GM12801 (cell line): Measurements from ENCODE around the gene GATAD1.
A peak's percentile ranks its signal among the peaks of the same experiment; 100 is the strongest.

Source experiments
- CTCF ChIP-seq: IDR thresholded peaks from one replicate; pipeline ENCODE4 v1.5.1; 2011; ENCODE audit warnings: control low read depth; ENCODE audit not compliant: insufficient read length; ENCODE audit errors: extremely low read depth

GATAD1 gene

GRCh38 chr7:92446869-92447344 lies 375 bp upstream of the GATAD1 start:
- TF ChIP-seq CTCF, result no peak

GRCh38 chr7:92448205-92448747 lies 994 bp downstream of the GATAD1 start:
- no peak for TF ChIP-seq CTCF

GRCh38 chr7:92451645-92452044 lies 4.4 kb downstream of the GATAD1 start:
- no peak for TF ChIP-seq CTCF

- no peak for TF ChIP-seq CTCF
These were observed 9.0 kb downstream of the GATAD1 start for GRCh38 chr7:92456236-92456635.

- no peak for TF ChIP-seq CTCF
These were observed 12.8 kb downstream of the GATAD1 start for GRCh38 chr7:92460109-92460508.

- TF ChIP-seq CTCF, result no peak
These were observed 13.2 kb downstream of the GATAD1 start for GRCh38 chr7:92460510-92460909.

- peak; percentile 41 for TF ChIP-seq CTCF
These were observed 14.0 kb downstream of the GATAD1 start for GRCh38 chr7:92461027-92462003.
